Muscle layer of colon (tissue), 2 donors: ENCODE results near the gene CUX1.

ENCODE experiments used
- H3K27ac ChIP-seq: one replicate; pipeline ENCODE4 v1.7.0; 2013; ENCODE audit warnings: low read depth, mild to moderate bottlenecking, low read length, moderate library complexity
- H3K27me3 ChIP-seq, 2 donors: one replicate each; pipeline ENCODE4 v1.7.0; 2013; ENCODE audit warnings: low read length in 2 of 2, mild to moderate bottlenecking in 2 of 2; ENCODE audit not compliant: insufficient read depth in 2 of 2, control insufficient read depth in 1 of 2
- H3K36me3 ChIP-seq: one replicate; pipeline ENCODE4 v1.7.0; 2013; ENCODE audit warnings: mild to moderate bottlenecking, low read length; ENCODE audit not compliant: insufficient read depth
- H3K4me1 ChIP-seq: one replicate; pipeline ENCODE4 v1.7.0; 2013; ENCODE audit warnings: mild to moderate bottlenecking, low read length; ENCODE audit not compliant: insufficient read depth
- H3K4me3 ChIP-seq, 2 donors: one replicate each; pipeline ENCODE4 v1.7.0; 2013; ENCODE audit warnings: low read length in 2 of 2, low read depth in 1 of 2, mild to moderate bottlenecking in 1 of 2, moderate library complexity in 1 of 2
- H3K9ac ChIP-seq: one replicate; pipeline ENCODE4 v1.7.0; 2013; ENCODE audit warnings: low read length
- H3K9me3 ChIP-seq: one replicate; pipeline ENCODE4 v1.7.0; 2013; ENCODE audit warnings: mild to moderate bottlenecking, low read length
- donor health status: abdominal sarcoma.
- donor health status: Adenocarcinoma of cecum.

CUX1 gene

DNA sequence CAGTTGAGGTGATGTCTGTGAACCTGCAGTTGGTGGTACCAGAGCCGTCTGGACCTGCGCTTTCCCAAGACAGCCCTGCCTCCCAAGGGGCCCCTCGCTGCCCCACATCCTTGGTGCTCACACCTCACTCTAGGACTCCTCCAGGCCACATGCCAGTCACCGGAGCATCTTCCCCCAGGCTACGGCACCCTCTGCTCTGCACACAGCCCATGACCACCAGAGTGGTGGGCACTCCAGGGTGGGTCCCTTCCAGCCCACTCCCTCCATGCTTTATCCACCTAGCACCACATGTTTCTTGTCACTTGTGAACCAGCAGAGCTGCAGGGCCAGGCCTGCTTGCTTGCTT is 285.6 kb downstream of the CUX1 start:
- Histone ChIP-seq H3K36me3 (peaks cover 20% of the 10 kb centered on the region), H3K9me3 (no peaks in the 10 kb centered on the region), H3K4me3 (no peak overlapping the region), H3K9ac (no peak overlapping the region), H3K27ac (no peak overlapping the region), H3K27me3 (no peaks in the 10 kb centered on the region), H3K4me1 (no peaks in the 10 kb centered on the region)

DNA sequence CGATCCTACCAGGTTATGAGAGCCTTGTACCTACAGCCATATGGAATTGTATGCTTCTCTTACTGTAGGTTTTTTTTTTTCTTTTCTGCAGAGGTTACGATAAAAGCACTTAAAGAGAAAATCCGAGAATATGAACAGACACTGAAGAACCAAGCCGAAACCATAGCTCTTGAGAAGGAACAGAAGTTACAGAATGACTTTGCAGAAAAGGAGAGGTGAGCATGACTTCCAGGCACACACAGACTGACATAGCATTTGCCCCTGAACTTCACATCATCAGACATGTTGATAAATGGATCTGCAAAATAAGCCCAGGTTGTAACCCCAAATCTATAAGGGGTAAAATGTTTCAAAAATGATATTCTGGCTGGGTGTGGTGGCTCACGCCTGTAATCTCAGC is 286.8 kb downstream of the CUX1 start:
- Histone ChIP-seq H3K4me3 (no peak overlapping the region), H3K4me1 (no peaks in the 10 kb centered on the region), H3K9ac (no peak overlapping the region), H3K27me3 (no peaks in the 10 kb centered on the region), H3K36me3 (peaks cover 19% of the 10 kb centered on the region), H3K27ac (no peak overlapping the region), H3K9me3 (no peaks in the 10 kb centered on the region)

DNA sequence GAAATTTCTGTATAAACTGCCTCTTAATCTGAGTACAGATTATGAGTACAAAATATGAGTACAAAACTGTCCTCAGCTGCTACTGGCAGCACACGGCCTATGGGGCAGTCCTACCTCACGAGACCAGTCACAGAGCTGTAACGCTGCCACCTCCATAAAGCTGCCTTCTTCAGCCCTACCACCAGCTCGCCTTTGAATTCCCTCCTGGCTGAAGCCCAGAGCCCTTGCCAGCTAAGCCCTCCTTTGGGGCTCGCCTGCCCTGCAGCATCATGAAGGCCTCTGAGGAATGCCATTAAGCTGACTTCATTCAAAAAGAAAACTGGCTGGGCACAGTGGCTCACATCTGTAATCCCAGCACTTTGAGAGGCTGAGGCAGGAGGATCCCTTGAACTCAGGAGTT is 289.2 kb downstream of the CUX1 start:
- H3K9ac ChIP-seq, result no peak overlapping the region
- H3K27ac ChIP-seq, result no peak overlapping the region
- H3K27me3 ChIP-seq, result no peaks in the 10 kb centered on the region
- H3K36me3 ChIP-seq, result peaks cover 14% of the 10 kb centered on the region
- H3K4me3 ChIP-seq, result no peak overlapping the region
- H3K9me3 ChIP-seq, result no peaks in the 10 kb centered on the region
- H3K4me1 ChIP-seq, result no peaks in the 10 kb centered on the region

DNA sequence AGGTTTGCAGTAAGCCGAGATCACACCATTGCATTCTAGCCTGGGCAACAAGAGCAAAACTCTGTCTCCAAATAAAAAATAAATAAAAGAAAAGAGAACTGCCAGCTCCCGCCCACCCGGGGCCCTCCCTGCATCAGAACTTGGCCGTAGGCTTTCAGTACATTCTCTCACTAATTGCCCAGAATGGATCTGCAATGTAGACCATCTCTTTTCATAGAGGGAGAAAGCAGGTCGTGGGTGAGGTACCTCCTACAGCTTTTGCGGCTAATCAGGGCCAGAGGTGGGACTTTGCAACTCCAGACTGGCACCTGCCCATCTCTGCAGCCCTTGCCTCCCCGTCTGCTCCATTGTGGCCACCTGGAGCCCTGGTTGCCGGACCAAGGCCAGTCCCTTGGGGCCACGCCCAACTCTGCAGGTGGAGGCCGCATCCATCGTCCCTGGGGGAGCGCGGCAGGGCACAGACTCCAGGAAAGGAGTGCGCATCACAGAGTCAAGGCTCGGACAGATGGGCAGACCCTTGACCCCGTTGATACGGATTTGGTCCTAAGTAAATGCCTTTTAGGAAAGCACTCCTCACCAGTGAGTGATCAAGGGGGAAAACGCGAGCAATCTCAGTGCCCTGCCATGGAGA is 290.2 kb downstream of the CUX1 start:
- Histone ChIP-seq H3K27me3 (no peaks in the 10 kb centered on the region), H3K4me1 (no peaks in the 10 kb centered on the region), H3K9me3 (no peaks in the 10 kb centered on the region), H3K36me3 (peaks cover 14% of the 10 kb centered on the region), H3K4me3 (no peak overlapping the region), H3K9ac (no peak overlapping the region), H3K27ac (no peak overlapping the region)

DNA sequence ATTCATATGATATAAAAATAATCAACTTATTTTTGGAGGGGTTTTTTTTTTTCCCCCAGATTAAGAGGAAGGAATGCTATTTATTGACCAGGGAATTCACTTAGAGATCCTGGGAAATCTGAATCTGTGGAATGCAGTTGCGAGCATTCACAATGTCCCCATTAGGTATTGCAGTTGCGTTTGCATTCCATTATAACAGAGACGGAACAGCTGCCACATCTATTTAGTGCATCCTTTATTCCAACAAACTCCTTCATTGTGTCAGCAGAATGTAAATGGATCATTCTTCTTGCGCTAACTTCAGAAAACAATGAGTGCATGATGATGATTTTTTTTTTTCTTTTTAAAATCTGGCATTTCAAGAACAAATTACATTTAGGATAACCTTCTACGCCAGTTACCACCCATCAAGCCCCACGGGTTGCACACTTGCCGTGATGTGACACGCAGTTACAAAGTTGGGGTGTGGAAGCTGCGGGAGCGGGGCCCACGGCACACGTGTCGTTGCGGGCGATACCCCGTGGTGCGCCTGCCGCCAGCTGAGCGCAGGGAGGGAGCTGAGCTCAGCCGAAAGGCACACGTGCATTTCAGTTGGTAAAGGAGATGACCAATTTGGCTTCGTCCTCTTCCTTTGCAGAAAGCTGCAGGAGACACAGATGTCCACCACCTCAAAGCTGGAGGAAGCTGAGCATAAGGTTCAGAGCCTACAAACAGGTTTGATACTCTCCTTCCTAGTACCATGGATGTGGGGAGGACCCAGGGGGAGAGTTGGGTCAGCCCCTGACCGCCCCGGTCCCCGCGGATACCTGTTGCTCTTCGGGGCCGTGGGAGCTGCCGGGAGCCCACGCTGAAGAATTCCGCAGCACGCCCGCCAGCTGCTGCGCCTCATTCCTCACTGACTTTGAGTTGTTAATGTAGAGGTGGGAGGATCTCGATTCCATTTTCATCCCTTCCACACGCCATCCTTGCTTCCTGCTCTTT is 293.9 kb downstream of the CUX1 start:
- Histone ChIP-seq H3K27ac (no peak overlapping the region), H3K9ac (no peak overlapping the region)

DNA sequence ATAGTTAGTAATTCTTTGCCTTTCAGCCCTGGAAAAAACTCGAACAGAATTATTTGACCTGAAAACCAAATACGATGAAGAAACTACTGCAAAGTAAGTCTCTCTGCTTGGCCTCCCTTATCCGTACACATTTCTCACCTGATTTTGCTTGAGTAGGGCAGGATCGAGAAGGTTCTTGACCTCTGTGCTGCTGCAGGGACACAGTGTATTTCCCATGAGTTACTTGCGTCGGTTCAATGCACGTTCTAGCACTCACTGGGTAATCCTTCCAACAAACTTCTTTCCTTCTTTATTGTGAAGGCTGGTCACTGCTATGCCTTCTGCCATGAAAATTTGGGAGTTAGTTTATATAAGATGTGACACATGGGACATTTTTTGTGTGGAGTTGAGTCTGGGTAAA is 297.8 kb downstream of the CUX1 start:
- Histone ChIP-seq H3K9ac (no peak overlapping the region), H3K36me3 (peaks cover 24% of the 10 kb centered on the region), H3K27ac (no peak overlapping the region)

More for the DNA sequence above, 293.9 kb downstream of the CUX1 start:
- no peaks in the 10 kb centered on the region for H3K27me3 ChIP-seq
- H3K4me1 ChIP-seq, result no peaks in the 10 kb centered on the region
- no peaks in the 10 kb centered on the region for H3K9me3 ChIP-seq
- H3K4me3 ChIP-seq, result no peak overlapping the region
- peaks cover 22% of the 10 kb centered on the region for H3K36me3 ChIP-seq

DNA sequence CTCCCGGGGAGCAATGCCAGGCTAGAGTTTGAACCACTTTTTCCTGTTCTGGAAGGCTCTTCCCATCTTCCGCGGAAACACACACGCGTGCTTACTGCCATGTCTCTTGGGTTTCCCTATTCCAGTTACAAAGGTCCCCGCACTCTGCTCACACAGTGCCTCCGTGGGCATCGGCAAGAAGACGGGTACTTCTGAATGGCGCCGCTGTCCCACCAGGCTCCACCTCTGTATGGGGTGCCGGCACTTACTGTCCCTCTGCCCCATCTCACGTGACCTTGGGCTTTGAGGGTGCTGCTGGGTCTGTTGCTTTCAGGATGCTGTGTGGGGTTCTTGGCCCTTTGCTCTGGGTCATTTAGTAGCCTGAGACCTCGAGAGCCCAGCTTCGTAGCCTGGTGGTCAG is 298.5 kb downstream of the CUX1 start:
- Histone ChIP-seq H3K4me3 (no peak overlapping the region), H3K4me1 (no peaks in the 10 kb centered on the region), H3K36me3 (peaks cover 24% of the 10 kb centered on the region), H3K27ac (no peak overlapping the region), H3K9me3 (no peaks in the 10 kb centered on the region), H3K9ac (no peak overlapping the region), H3K27me3 (no peaks in the 10 kb centered on the region)

More for the DNA sequence above, 297.8 kb downstream of the CUX1 start:
- no peaks in the 10 kb centered on the region for H3K27me3 ChIP-seq
- H3K4me3 ChIP-seq, result no peak overlapping the region
- no peaks in the 10 kb centered on the region for H3K4me1 ChIP-seq
- no peaks in the 10 kb centered on the region for H3K9me3 ChIP-seq

DNA sequence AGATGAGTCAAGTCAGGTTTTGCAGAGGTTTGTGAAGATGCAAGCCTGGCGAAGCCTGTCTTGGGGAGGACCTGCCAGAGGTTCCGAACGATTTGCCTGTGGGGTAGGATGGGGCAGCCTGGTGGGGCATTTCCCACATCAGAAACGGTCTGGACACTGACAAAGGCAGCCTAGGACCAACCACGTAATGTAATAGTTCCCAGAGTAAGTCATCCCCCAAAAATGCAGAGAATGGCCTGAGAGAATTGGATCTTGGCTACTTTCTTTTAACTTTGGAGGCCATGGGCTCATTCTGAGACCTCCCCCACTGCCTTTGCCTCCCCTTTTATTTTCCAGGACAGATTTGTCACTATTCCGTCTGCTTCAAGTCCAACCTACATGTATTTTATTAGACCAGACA is 300.3 kb downstream of the CUX1 start:
- Histone ChIP-seq H3K27ac (no peak overlapping the region), H3K27me3 (no peaks in the 10 kb centered on the region), H3K36me3 (peaks cover 24% of the 10 kb centered on the region), H3K4me3 (no peak overlapping the region), H3K9me3 (no peaks in the 10 kb centered on the region), H3K9ac (no peak overlapping the region), H3K4me1 (no peaks in the 10 kb centered on the region)

DNA sequence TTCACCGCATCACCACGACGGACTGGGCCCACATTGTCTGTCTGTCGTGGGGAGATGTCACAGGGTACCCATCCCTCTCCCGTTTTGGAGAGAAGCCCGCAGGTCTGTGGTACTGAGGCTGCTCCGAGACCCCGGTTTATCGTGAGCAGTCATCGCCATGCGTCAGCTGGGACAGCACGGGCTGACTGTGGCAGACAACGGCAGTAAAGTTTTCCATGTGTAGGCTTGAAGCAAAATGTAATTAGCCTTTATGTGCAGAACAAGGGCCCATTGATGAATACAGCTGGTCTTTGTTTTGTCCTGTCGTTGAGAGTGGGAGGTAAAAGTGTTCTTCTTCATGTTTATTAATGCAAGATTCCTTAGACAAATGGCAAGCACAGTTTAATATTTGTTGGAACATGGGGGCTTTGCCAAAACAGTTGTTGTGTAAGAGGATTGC is 301.8 kb downstream of the CUX1 start:
- Histone ChIP-seq H3K9me3 (no peaks in the 10 kb centered on the region), H3K27me3 (no peaks in the 10 kb centered on the region), H3K4me1 (no peaks in the 10 kb centered on the region), H3K9ac (no peak overlapping the region), H3K27ac (no peak overlapping the region), H3K36me3 (peaks cover 19% of the 10 kb centered on the region), H3K4me3 (no peak overlapping the region)

DNA sequence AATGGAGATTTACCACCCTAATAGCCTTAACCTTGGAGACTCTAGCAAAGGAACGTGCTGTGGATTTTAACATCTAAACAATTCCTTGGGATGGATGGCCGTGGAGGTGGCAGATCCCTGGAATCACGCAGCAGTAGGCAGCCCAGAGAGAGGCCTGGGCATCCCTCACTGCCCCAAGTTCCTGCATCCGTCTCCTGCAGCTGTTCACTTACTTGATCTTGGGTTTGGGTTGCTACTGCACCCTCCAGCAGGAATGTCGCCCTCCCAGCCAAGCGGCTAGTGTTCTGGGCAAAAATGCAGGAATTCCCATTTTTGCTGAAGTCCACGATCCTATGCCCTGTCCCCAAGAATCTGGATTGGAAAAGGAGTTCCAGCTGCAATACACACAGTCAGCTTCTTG is 302.5 kb downstream of the CUX1 start:
- peaks cover 19% of the 10 kb centered on the region for H3K36me3 ChIP-seq
- H3K9ac ChIP-seq, result no peak overlapping the region
- no peak overlapping the region for H3K27ac ChIP-seq
- no peaks in the 10 kb centered on the region for H3K4me1 ChIP-seq
- no peaks in the 10 kb centered on the region for H3K9me3 ChIP-seq
- no peak overlapping the region for H3K4me3 ChIP-seq
- H3K27me3 ChIP-seq, result no peaks in the 10 kb centered on the region

DNA sequence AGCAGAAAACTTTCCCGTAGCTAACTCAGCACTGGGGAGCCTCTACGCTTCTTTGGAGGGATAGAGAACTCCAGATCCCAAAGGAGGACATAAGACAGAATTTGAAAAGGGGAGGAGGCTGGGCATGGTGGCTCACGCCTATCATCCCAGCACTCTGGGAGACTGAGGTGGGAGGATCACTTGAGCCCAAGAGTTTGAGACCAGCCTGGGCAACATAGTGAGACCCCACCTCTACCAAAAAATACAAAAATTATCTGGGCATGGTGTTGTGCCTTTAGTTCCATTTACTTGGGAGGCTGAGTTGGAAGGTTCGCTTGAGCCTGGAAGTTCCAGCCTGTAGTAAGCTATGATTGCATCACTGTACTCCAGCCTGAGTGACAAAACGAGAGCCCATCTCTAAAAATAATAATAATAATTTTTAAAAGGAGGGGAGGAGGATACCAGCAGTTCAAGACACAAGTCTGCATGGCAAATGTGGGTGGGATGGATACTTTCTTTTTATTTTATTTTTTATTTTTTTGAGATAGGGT is 303.3 kb downstream of the CUX1 start:
- no peak overlapping the region for H3K9ac ChIP-seq
- no peaks in the 10 kb centered on the region for H3K9me3 ChIP-seq
- no peaks in the 10 kb centered on the region for H3K4me1 ChIP-seq
- H3K4me3 ChIP-seq, result no peak overlapping the region
- no peak overlapping the region for H3K27ac ChIP-seq
- no peaks in the 10 kb centered on the region for H3K27me3 ChIP-seq
- peaks cover 12% of the 10 kb centered on the region for H3K36me3 ChIP-seq
